NB4 (cell line): Measurements from ENCODE around the gene TUBGCP3.

Experiments
- DNase-seq: peaks from one replicate; pipeline ENCODE4 v3.0.0; 2010; ENCODE audit warnings: low read depth
- H3K4me3 ChIP-seq: one replicate; pipeline ENCODE4 v1.5.1; 2011; ENCODE audit warnings: mild to moderate bottlenecking, low read depth, low read length, moderate library complexity
- CTCF ChIP-seq: IDR thresholded peaks from one replicate; pipeline ENCODE4 v1.5.1; 2012; ENCODE audit warnings: low read depth, low read length
- MAX ChIP-seq: IDR thresholded peaks from 2 replicates; pipeline ENCODE4 v1.6.1; 2011; ENCODE audit warnings: low read depth, low read length
- MYC ChIP-seq: IDR thresholded peaks from 2 replicates; pipeline ENCODE4 v1.6.1; 2011; ENCODE audit warnings: low read depth, low read length
- POLR2A ChIP-seq: IDR thresholded peaks from 2 replicates; pipeline ENCODE4 v1.6.1; 2011; ENCODE audit warnings: mild to moderate bottlenecking; ENCODE audit not compliant: insufficient read length; ENCODE audit errors: extremely low read depth

TUBGCP3 gene

GRCh38 chr13:112465251-112466131, 122.5 kb downstream of the TUBGCP3 start:
- no peak for DNase-seq
- TF ChIP-seq MYC (no peak), POLR2A (no peak), MAX (no peak), CTCF (no peak)
- H3K4me3 ChIP-seq, result no peak overlapping the region

GRCh38 chr13:112464720-112465119, 123.2 kb downstream of the TUBGCP3 start:
- DNase-seq, result no peak
- no peak overlapping the region for H3K4me3 ChIP-seq
- TF ChIP-seq CTCF (no peak), MYC (no peak), MAX (no peak), POLR2A (no peak)

DNA sequence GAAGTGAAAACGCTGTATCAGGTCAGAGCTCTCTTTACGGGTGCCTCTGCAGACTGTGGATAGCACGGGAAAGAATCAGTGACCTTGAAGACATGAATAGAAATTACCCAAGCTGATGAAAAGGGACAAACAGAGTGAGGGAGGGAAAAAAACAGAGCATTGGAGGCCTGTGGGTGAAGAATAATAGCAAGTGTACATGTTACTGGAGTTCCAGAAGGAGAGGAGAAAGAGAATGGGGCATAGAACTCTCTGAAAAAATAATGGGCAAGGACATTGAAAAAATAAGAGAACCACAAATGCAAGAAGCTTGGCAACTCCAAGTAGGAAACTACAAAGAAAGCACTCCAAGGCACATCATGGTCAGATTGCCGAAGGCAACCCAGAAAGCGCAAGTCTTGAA, 125.5 kb downstream of the TUBGCP3 start:
- no peak for DNase-seq
- H3K4me3 ChIP-seq, result no peak overlapping the region
- no peak for TF ChIP-seq MAX
- TF ChIP-seq MYC, result no peak
- no peak for TF ChIP-seq CTCF
- no peak for TF ChIP-seq POLR2A

DNA sequence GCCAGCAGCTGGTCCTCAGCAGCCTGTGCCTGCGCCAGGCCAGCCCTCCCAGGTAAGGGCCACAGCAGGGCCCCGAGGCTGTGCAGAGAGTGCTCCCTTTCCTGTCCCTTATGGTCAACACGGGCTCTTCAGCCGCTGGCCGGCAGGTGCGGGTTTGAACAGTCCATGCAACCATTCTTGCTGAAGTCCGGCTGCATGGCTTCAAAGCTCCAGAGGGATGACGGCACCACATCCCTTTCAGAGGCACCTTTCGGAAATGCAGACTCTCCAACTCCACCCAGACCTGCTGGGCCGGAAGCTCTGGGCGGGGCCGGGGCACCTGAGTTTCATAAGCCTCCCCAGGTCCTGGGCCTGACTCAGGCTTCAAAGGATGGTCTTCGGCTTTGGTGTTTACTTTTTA, 130.5 kb downstream of the TUBGCP3 start:
- TF ChIP-seq POLR2A (no peak), CTCF (no peak), MYC (no peak), MAX (no peak)
- no peak overlapping the region for H3K4me3 ChIP-seq
- DNase-seq, result no peak

DNA sequence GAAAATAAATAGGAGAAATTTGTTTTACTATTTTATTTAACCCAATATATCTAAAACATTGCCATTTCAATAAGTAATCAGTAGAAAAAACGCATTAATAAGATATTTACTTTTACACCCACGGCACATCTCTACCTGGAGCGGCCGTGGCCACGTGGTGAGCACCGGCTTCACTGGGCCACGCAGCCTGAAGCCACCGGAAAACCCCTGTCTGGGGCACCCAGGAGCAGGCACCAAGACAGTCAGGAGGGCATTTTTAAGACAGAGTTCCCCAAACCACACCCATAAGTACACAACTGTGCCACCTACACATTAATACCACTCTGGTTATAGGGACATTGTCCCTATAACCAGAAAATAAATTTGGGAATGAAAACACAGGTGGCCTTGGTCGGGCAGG, 130.9 kb downstream of the TUBGCP3 start:
- DNase-seq, result no peak
- H3K4me3 ChIP-seq, result no peak overlapping the region
- no peak for TF ChIP-seq MAX
- no peak for TF ChIP-seq MYC
- TF ChIP-seq POLR2A, result no peak
- no peak for TF ChIP-seq CTCF
